Stimulated activated CD8-positive, alpha-beta memory T cell treated with anti-CD3 and anti-CD28 coated beads, Interleukin-4, amount 100 ng/mL, for 24 hours (primary cell): ENCODE results near the gene CAMTA1.

Experiments
- DNase-seq: peaks from one replicate; pipeline ENCODE4 v3.0.0-alpha.2; 2020; ENCODE audit warnings: low read depth

CAMTA1 gene

DNA sequence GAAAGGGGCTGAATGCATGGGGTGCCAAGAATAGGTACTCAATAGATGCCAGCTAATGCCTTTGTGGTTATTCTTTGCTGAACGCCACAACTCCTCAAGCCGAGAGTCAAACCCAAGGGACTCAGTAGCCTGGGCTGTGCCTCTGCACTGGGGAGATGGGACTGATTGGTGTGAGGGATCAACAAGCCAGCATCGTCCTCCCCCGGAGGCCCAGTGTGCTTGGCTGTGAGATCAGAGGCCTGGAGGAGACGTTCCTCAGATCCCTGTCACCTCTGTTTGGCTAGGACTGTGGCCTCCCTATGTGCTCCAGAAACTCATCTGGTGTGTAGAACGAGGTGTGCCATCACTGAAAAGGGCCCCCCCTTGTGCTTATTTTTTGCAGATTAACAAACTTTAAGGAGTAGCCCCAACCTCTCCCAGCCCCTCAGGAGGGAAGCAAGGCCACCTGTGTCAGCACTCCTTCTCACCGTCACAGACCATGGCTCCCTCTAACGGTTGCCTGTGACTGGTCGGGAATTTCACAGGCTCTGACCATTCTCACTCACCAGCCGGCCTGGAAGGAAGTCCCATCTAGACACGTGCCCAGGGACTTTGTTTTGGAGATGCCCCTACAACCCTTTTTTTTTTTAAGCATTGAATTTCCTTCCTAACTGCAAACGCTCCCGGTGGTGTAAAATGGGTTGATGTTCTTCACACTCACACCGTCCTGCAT lies 791.8 kb downstream of the CAMTA1 start:
- DNase-seq: no peak

DNA sequence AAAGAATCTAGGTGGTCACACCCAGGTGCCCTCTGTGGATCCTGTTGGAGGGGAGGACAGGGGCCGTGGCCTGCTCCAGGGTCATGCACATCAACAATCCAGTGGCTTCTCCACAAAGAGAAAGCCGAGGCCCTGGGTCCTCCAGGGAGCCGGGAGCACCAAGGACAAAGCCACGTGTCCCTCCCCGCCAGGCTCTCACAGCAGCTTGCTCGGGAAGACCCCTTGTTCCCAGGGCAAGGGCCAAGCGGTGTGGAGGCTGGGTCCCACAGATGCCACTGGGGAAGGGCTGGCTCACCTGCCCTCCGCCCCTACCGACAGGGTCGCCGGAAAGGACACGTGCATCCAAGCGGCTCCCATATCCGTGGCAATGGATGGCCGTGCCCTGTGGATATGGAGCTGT lies 793.0 kb downstream of the CAMTA1 start:
- DNase-seq: no peak

DNA sequence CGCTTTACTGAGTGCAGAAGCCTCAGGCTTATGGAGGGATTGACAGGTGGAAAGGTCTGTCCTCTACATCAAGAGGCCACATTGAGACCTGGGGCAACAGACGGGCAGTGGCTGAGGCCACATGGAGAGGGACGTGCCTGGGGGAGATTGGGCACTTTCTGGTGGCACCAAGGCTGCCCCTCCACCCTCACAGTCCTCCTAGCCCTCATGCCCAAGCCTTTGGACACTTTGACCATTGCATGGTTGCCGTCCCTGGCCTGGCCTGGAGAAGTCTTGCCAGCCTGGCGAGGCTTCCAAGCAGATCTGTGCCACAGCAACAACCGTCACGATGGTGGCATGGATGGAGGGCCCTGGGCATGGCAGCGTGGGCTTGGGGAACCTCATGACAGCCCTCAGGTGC lies 793.8 kb downstream of the CAMTA1 start:
- no peak for DNase-seq

DNA sequence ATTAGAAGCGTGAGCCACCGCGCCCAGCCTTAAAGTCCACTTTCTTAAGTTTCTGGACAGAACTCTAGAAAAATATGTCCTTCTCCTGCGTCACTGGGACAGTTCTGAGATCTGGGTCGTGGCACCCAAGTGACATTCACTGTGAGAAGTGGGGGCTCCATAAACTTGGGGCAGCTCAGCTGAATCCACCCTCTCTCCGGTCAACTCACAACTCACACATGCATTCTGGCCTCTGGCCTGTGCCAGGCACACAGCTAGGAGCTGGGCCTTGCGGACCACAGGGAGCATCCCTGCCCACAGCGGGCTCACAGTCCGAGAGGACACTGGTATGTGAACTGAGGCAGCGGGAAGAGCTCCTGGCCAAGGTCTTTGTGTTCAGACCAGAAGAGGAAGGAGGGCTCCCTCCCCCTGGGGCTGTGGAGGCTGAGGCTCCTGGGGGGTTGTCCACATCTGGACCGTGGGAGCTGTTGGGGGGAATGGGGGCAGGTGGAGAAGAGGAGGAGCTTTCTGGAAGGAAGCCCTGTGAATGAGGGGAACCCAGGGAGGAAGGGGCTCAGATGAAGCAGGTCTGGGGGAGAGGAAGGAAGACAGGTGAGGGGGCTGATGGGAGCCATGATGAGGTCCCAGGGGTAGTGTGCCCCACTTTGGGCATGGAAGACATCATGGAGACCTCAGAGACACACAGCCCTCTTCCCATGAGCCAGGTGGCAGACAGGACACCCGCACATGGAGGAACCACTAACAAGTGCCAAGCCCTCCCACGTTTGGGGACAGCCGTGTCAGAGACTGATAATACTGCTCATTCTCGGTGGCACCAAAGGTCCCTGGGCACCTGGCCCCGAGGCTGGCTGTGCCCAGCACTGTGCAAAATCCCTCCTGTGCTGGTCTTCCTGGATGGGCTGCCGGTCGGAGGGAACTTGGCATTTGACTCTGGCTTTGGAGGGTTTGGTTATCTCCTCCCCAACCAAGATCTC lies 794.9 kb downstream of the CAMTA1 start:
- DNase-seq: no peak

DNA sequence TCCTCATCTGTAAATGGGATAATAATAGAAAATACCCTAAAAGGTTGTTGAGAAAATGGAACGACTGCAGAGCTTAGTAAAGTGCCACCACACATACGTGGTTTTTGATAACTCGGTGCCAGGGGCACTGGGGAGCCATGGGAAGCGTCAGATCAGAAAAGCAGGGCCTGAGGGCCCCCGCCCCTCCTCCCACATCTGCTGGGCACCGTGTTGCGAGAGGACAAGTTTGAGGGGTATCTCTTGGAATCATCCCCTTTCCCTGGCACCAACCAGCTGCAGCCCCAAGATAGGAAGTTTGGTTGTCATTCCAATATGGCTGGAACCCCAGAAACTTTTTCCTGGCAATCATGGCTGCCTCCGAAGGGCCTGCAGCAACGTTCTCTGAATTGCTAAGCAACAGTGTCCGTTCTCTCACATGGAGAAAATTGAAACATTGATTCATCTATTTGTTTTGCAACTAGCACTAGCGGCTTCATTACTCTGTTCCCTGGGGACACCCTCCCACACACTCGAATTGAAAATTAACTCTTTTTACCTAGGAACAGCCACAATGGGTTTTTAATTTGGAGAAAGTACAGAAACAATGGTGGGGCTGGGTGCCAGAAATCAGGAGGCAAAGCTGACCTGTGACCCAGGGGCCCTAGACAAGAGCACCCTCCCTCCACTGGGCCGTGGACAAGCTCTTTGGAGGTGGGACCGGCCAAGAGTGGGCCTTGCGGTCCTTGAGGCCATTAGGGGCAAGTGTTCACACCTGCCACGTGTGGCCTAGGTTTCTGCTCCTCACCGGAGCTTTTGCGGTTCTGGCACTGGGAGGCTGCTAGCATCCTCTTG lies 795.9 kb downstream of the CAMTA1 start:
- no peak for DNase-seq

DNA sequence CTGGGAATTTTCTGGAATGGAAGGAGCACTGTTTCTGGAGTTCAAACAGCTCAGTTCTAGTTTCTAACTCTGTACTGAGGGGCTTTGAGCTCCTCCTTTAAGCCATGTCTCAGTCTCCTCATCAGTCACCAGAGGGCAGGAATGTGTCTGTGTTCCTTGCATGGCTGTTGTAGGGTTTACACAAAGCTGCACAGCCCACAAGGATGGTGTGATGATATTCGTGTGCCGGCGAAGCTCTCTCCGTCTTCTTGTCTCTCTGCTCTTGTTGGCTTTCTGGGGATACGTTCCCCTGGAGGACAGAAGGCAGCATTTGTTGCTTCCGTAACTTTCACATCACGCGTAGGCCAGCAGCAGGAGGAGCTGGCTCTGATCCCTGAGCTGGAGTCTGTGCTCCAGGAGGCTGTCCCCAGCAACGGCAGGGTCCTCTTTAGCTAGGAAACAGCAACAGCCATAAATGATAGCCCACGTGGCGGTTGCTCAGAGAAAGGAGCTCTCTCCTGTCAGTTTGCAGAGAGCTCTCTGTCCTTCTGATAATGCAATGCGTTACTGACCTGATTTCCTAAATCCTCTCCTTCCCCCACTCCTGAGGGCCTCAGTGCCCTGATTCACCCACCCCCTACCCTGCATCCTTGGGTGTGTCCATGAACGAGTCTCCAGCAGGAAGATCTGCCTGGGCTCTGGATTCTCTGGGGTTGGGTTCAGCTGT lies 796.7 kb downstream of the CAMTA1 start:
- DNase-seq: no peak

GRCh38 chr1:7582460-7582972 lies 797.3 kb downstream of the CAMTA1 start:
- no peak for DNase-seq

DNA sequence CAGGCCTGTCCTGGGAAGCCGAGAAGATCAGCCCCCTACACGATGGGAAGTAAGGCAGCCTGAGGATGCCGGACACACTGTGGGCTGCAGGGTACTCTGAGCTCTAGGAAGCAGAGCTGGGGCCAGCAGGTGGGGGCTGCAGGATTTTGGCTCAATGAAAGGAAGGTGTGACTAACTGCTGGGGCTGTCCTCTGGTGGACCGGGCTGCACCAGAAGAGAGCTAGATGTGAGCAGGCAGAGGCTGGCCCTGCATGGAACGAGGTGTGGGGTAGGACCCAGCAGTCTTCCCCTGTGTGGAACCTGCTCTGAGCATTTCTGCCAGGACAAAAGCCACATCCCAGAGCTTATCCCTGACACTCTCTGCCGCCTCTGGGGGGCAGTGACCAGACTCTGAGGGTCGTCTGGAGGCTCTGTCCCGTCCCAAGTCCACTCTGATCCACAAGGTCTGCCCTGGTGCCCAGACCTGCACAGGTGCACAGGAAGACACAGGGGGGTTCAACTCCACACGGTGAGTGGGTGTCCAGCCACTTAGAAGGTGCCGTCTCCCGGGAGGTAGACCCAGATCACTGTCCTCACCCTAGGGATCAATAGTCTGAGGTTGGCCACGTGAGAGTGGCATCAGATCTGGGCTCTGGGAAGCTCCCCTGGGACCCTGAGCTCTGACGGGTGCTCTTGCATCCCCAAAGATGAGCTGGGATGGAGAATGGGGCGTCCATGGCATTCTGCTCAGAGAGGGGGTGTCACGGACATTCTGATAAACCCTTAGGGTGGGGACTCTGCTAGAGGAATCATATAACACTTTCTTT lies 798.2 kb downstream of the CAMTA1 start:
- no peak for DNase-seq

GRCh38 chr1:7584157-7584556 lies 798.9 kb downstream of the CAMTA1 start:
- no peak for DNase-seq

DNA sequence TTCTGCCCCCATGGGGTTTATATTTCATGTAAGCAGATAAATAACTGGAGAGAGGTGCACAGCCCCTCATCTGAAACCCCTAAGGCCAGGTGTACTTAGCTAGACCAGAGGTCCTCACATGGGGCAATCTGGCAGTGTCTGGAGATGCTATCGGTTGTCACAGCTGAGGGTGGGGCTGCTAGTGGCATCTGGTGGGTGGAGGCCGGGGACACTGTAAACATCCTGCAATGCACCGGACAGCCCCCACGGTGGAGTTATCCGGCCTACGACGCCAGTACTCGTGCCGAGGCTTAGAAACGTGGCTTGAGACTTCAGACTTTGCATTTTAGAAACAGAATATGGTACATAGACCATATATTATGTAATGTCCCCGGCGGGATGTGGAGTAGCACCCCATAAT lies 799.4 kb downstream of the CAMTA1 start:
- no peak for DNase-seq

- no peak for DNase-seq
Measured at GRCh38 chr1:7585216-7585907, 800.1 kb downstream of the CAMTA1 start.

- no peak for DNase-seq
Measured at GRCh38 chr1:7586031-7586941, 801.0 kb downstream of the CAMTA1 start.

DNA sequence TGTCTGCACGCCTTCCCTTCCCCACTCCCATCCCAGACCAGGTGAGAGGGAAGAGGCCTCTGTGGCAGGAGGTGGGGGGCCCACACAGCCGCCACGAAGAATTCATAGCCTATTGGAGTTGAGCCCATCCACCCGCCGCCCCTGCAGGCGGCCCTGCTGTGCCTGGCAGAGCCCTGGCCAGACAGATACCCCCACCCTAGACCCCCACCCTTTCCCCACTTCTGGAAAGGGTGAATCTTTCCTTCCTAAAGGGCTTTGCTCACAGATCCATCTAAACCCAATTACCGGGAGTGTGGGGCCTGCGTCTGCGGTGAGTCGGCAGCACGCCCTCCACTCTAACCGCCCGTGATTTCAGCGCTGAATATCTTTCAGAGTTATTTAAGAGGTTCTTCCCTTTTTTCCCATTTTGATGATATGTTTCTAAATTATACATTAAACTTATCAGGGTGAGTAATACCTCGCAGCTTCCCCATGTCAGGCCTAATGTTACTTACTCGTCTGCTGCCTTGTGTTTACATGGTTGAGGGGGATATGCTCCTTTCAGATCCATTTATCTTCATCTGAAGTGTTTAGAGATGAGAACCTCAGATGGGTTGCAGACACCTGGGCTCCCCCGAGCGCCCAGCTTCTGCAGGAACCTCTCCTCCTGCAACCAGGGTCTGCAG lies 802.0 kb downstream of the CAMTA1 start:
- no peak for DNase-seq

DNA sequence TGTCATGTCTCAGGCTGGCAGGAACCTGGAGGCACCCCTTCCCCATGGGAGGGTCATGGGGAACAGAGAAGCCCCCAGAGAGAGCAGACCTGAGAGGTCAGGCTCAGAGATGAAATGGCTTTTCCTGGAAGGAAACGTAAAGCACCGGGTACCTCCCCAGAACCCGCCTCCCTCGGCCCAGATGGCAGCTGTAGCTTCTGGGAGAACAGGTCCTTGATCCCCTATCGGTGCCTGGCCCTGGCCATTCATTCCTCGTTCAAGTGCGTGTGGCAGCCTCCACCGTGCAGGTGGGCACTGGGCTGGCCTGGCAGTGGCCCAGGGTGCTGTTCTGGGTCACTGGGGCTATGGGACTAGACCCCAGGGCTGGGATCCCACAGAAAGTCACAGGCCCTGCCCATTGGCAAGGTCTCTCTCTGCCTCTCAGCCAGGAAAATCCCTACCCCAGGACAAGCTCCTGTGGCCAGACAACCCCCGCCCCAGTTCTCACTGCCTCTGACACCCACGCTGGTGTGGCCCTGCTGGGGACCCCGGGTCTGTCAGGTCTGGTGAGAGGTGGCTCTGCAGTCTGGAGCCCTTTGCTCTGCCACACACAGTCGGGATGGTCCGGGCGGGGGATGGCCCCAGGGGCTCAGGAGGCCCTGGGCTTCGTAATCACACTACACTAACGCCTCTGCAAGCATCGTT lies 802.7 kb downstream of the CAMTA1 start:
- no peak for DNase-seq

DNA sequence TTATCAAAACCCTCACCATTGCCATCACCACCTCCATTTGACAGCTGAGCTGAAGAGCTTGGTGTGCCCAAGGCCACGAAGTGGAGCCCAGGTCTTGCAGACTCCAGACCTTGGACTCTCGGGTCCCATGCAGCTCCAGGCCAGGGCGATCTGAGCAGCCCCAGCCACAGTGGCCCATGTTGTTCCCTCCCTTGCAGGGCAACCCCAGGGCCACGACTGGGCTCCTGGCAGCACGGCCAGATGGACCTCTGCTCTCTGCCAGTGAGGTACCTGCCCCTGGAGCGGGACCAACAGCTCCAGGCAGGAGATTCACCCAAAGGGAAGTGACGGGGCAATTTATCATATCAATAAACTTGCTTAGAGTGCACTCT lies 803.2 kb downstream of the CAMTA1 start:
- no peak for DNase-seq

DNA sequence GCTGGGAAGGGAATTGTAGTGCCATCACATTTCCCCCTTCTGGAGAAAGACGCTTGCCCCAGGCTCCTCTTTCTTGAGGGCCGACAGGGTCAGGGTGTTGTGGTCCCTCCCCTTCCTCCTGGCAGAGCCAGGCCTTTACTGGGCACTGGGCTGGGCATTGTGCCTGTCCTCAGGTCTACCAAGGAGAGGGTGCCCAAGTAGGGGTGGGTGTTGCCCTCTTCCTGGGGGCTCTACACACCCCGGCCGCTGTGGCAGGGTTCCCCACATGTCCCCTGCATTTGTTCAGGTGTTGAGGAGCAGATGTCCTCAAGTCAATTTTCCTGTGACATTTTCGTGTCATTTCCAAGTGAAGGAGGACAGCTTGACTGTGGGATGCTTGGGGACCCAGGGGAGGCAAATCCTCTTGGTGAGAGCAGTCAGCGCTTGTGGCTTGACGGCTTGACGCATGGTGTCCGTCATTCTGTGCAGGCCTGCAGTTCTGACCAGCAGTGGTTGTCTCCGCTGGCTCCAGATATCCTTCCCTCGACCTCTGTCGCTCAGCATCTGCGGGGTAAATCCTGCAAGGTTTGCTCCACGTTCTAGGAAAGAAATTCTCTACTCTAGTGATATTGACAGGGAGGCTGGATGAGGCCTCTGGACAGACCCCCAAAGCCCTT lies 804.0 kb downstream of the CAMTA1 start:
- DNase-seq: no peak

DNA sequence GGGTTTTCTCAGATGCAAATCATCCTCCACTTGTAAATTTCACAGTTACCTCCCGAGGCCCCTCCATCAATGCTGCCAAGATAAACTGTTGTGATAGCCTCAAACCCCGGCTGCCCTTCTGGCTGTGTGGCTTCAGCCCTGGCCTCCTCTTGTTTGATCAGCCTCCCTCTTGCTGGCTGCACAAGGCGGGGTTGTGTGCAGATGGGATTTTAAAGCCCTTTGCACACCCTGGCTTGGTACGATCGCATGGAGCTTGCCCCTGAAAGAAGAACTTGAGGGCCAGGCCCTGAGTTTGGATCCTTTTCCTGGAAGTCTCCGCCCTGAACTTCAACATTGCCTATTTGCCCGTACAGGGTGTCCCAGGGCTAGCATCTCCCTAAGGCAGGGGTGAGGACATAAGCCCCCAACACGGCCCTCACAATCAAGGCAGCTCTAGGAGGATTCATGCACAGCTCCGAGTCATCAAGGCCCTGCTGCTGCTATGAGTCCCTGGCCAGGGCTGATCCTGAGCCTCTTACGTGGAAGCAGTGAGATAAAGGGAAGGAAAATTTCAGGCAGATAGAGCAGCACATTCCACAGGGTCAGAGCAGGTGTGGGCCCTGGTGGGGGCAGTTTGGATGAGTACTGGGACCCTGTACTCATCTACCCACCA lies 804.6 kb downstream of the CAMTA1 start:
- no peak for DNase-seq
